ENCODE data around the gene GGT7. TPM values are rescaled to one million over a fixed set of nuclear protein-coding genes. Genes with fewer than 3 reads are reported as not detected.

The GGT7 gene
- total RNA-seq, 3 donors from 2014 or later = 14.4 to 24.6 (median 20.3) TPM

GRCh38 chr20:34895465-34895864 is 22.8 kb upstream of the GGT7 start:
- DNase-seq = no peak
- no peak for TF ChIP-seq CTCF (IDR thresholded peaks at IDR 0.05)
- Histone ChIP-seq H3K4me3 (no peak overlapping the region), H3K36me3 (ENCODE audit: low read depth) (no peaks in the 10 kb centered on the region), H3K4me1 (ENCODE audit: low read depth) (peaks cover 41% of the 10 kb centered on the region), H3K9me3 (no peaks in the 10 kb centered on the region)
- intact Hi-C loops (cut with DNase I, micrococcal nuclease) = no loop called here
- peak; percentile 61 for ATAC-seq

- intact Hi-C loops (cut with DNase I, micrococcal nuclease) = no loop called here
- TF ChIP-seq CTCF (IDR thresholded peaks at IDR 0.05) = no peak
Observed at GRCh38 chr20:34894723-34895122, 22.1 kb upstream of the GGT7 start.

GRCh38 chr20:34892671-34893070 is 20.0 kb upstream of the GGT7 start:
- Histone ChIP-seq H3K36me3 (ENCODE audit: low read depth) (no peaks in the 10 kb centered on the region), H3K4me1 (ENCODE audit: low read depth) (peaks cover 41% of the 10 kb centered on the region), H3K4me3 (no peak overlapping the region), H3K9me3 (no peaks in the 10 kb centered on the region)
- intact Hi-C loops (cut with DNase I, micrococcal nuclease) = no loop called here
- ATAC-seq = no peak
- no peak for TF ChIP-seq CTCF (IDR thresholded peaks at IDR 0.05)
- DNase-seq = no peak

More at GRCh38 chr20:34894723-34895122, 22.1 kb upstream of the GGT7 start:
- DNase-seq = no peak
- Histone ChIP-seq H3K4me3 (no peak overlapping the region), H3K36me3 (ENCODE audit: low read depth) (no peaks in the 10 kb centered on the region), H3K9me3 (no peaks in the 10 kb centered on the region), H3K4me1 (ENCODE audit: low read depth) (peaks cover 41% of the 10 kb centered on the region)
- ATAC-seq = no peak

- no peaks in the 10 kb centered on the region for H3K36me3 ChIP-seq (ENCODE audit: low read depth)
- no peaks in the 10 kb centered on the region for H3K9me3 ChIP-seq
- peaks cover 37% of the 10 kb centered on the region for H3K4me1 ChIP-seq (ENCODE audit: low read depth)
- no peak overlapping the region for H3K4me3 ChIP-seq
- no peak for DNase-seq
- TF ChIP-seq CTCF (IDR thresholded peaks at IDR 0.05) = no peak
- ATAC-seq = peak; percentile 36
- intact Hi-C loops (cut with DNase I, micrococcal nuclease) = no loop called here
Observed at GRCh38 chr20:34891166-34892062, 18.8 kb upstream of the GGT7 start.

GRCh38 chr20:34888468-34888867 is 15.8 kb upstream of the GGT7 start:
- peaks cover 12% of the 10 kb centered on the region for H3K4me1 ChIP-seq (ENCODE audit: low read depth)
- ATAC-seq = no peak

More at GRCh38 chr20:34888468-34888867, 15.8 kb upstream of the GGT7 start:
- Histone ChIP-seq H3K9me3 (no peaks in the 10 kb centered on the region), H3K36me3 (ENCODE audit: low read depth) (no peaks in the 10 kb centered on the region), H3K4me3 (no peak overlapping the region)
- TF ChIP-seq CTCF (IDR thresholded peaks at IDR 0.05) = no peak
- intact Hi-C loops (cut with DNase I, micrococcal nuclease) = no loop called here
- DNase-seq = no peak
